CD14-positive monocyte (primary cell): ENCODE data around the gene LIMCH1. TPM values are rescaled to one million over a fixed set of nuclear protein-coding genes. Genes with fewer than 3 reads are reported as not detected.

Source experiments
- DNase-seq, 3 donors: peaks; one replicate each; pipeline ENCODE4 v3.0.0-alpha.2; 2011 to 2022
- H2AFZ ChIP-seq: 2 replicates; pipeline ENCODE4 v1.6.0; 2012; ENCODE audit warnings: mild to moderate bottlenecking, low read depth, low read length, inconsistent platforms; ENCODE audit not compliant: insufficient read depth, poor library complexity, severe bottlenecking
- H3K27ac ChIP-seq, 2 donors: 1 replicate in 1 of 2; 2 replicates in 1 of 2; pipeline ENCODE4 v1.5.1; 2012 to 2013; ENCODE audit warnings: low read length in 2 of 2, control low read depth in 1 of 2, inconsistent platforms in 1 of 2, low read depth in 1 of 2, mild to moderate bottlenecking in 1 of 2
- H3K27me3 ChIP-seq, 2 donors: one replicate each; pipeline versions ENCODE4 v1.6.0 to v1.6.1; 2011 to 2013; ENCODE audit warnings: low read length in 2 of 2; ENCODE audit not compliant: control insufficient read depth in 2 of 2, insufficient read depth in 2 of 2
- H3K36me3 ChIP-seq, 2 donors: replicated peaks in 1 of 2; 1 replicate in 1 of 2; 2 replicates in 1 of 2; pipeline versions ENCODE4 v1.5.1 to v1.6.1; 2012 to 2013; ENCODE audit warnings: low read length in 2 of 2, control low read depth in 1 of 2, inconsistent platforms in 1 of 2, mild to moderate bottlenecking in 1 of 2; ENCODE audit not compliant: insufficient read depth in 2 of 2, control insufficient read depth in 1 of 2
- H3K4me1 ChIP-seq, 2 donors: 1 replicate in 1 of 2; 2 replicates in 1 of 2; pipeline versions ENCODE4 v1.5.1 to v1.6.1; 2012 to 2013; ENCODE audit warnings: low read length in 2 of 2, control low read depth in 1 of 2, inconsistent platforms in 1 of 2, mild to moderate bottlenecking in 1 of 2, moderate library complexity in 1 of 2; ENCODE audit not compliant: insufficient read depth in 2 of 2, control insufficient read depth in 1 of 2
- H3K4me2 ChIP-seq: replicated peaks from 2 replicates; pipeline ENCODE3; 2012; ENCODE audit warnings: low read length, moderate library complexity, mild to moderate bottlenecking; ENCODE audit not compliant: poor library complexity, severe bottlenecking; ENCODE audit errors: extremely low read depth
- H3K4me3 ChIP-seq, 3 experiments: fragments of 200-600 bp in 1 of 3; sonication (generic) in 1 of 3; replicated peaks in 1 of 3; 1 replicate in 2 of 3; 2 replicates in 1 of 3; pipeline ENCODE4 v1.5.1; 2011 to 2013; ENCODE audit warnings: low read length in 3 of 3, mild to moderate bottlenecking in 3 of 3, control low read depth in 2 of 3, low read depth in 2 of 3, inconsistent platforms in 1 of 3, moderate library complexity in 1 of 3
- H3K79me2 ChIP-seq: 2 replicates; pipeline ENCODE4 v1.6.0; 2012; ENCODE audit warnings: mild to moderate bottlenecking, control low read depth, inconsistent platforms, low read length, moderate library complexity; ENCODE audit not compliant: insufficient read depth
- H3K9ac ChIP-seq: 2 replicates; pipeline ENCODE4 v1.6.0; 2017; ENCODE audit warnings: low read length, mild to moderate bottlenecking; ENCODE audit not compliant: insufficient read depth, poor library complexity, severe bottlenecking
- H3K9me3 ChIP-seq, 2 donors: replicated peaks in 1 of 2; 1 replicate in 1 of 2; 2 replicates in 1 of 2; pipeline versions ENCODE4 v1.5.1 to v1.6.1; 2012 to 2013; ENCODE audit warnings: low read length in 2 of 2, control low read depth in 1 of 2; ENCODE audit not compliant: control insufficient read depth in 1 of 2, insufficient read depth in 1 of 2
- H4K20me1 ChIP-seq: 2 replicates; pipeline ENCODE4 v1.6.0; 2012; ENCODE audit warnings: mild to moderate bottlenecking, low read length, control low read depth, moderate library complexity; ENCODE audit not compliant: insufficient read depth
- H3K27ac Mint-ChIP-seq, 7 donors: one replicate each; pipeline ENCODE4 v1.8.0; 2020; ENCODE audit warnings: mild to moderate bottlenecking in 7 of 7, mixed read lengths in 7 of 7, moderate library complexity in 6 of 7, inconsistent platforms in 2 of 7
- H3K27me3 Mint-ChIP-seq, 3 donors: one replicate each; pipeline ENCODE4 v1.8.0; 2021 to 2022; ENCODE audit warnings: low read depth in 3 of 3, mild to moderate bottlenecking in 3 of 3, mixed read lengths in 3 of 3, moderate library complexity in 3 of 3, inconsistent platforms in 1 of 3
- H3K36me3 Mint-ChIP-seq, 2 donors: one replicate each; pipeline ENCODE4 v1.8.0; 2020; ENCODE audit warnings: mixed read lengths in 2 of 2, inconsistent platforms in 1 of 2, mild to moderate bottlenecking in 1 of 2
- H3K4me1 Mint-ChIP-seq: one replicate; pipeline ENCODE4 v1.8.0; 2020; ENCODE audit warnings: mild to moderate bottlenecking, mixed read lengths
- H3K4me3 Mint-ChIP-seq, 2 donors: one replicate each; pipeline ENCODE4 v1.8.0; 2020; ENCODE audit warnings: mild to moderate bottlenecking in 2 of 2, mixed read lengths in 2 of 2, moderate library complexity in 1 of 2
- H3K9me3 Mint-ChIP-seq, 7 donors: one replicate each; pipeline ENCODE4 v1.8.0; 2020 to 2022; ENCODE audit warnings: mixed read lengths in 7 of 7, mild to moderate bottlenecking in 6 of 7, moderate library complexity in 6 of 7, inconsistent platforms in 2 of 7
- CTCF ChIP-seq: fragments of 200-600 bp; IDR thresholded peaks from one replicate; pipeline ENCODE4 v1.8.0; 2022; ENCODE audit warnings: antibody characterized with exemption, mild to moderate bottlenecking
- WGBS: methylation state at CpG from one replicate; pipeline ENCODE4 v1.1.5; 2013; ENCODE audit warnings: missing lambda C conversion rate; ENCODE audit not compliant: insufficient coverage; 5-methylcytosine and 5-hydroxymethylcytosine counted together
- intact Hi-C, 2 donors: fragments of 100-400 bp; cut with micrococcal nuclease; formaldehyde crosslinking; loops; one replicate each; pipeline versions ENCODE4 v1.15.0 to v1.15.1; 2023
- polyA plus RNA-seq, 3 donors: library from polyadenylated mRNA; depleted of rRNA in 1 of 3; unstranded in 2 of 3; stranded (reverse) in 1 of 3; fragments of 300-500 nt in 2 of 3; fragments of >200 nt in 1 of 3; fragmentation: Illumina TruSeq in 2 of 3; gene quantifications; 1 replicate in 2 of 3; 2 replicates in 1 of 3; pipeline ENCODE4 v1.2.3, GENCODE V29; 2012 to 2021

The LIMCH1 gene
- polyA plus RNA-seq, 3 donors: 0.25 to 0.64 (median 0.32) TPM

GRCh38 chr4:41658163-41658562, 120.2 kb downstream of the LIMCH1 start:
- H3K36me3 Mint-ChIP-seq: no peaks in the 10 kb centered on the region
- Histone ChIP-seq H2AFZ (no peak overlapping the region), H3K36me3 (no peaks in the 10 kb centered on the region), H3K9me3 (no peaks in the 10 kb centered on the region), H3K27me3 (no peaks in the 10 kb centered on the region), H3K27ac (no peak overlapping the region), H3K9ac (no peak overlapping the region), H3K4me1 (no peaks in the 10 kb centered on the region), H3K4me3 (no peak overlapping the region), H3K4me2 (no peak overlapping the region), H3K79me2 (no peaks in the 10 kb centered on the region), H4K20me1 (no peaks in the 10 kb centered on the region)
- WGBS: 100% methylated on average over 3 of the region's 4 CpGs
- no peak overlapping the region for H3K4me3 Mint-ChIP-seq
- H3K27ac Mint-ChIP-seq: no peak overlapping the region
- H3K9me3 Mint-ChIP-seq: no peaks in the 10 kb centered on the region
- no peak for TF ChIP-seq CTCF
- H3K4me1 Mint-ChIP-seq: no peaks in the 10 kb centered on the region
- intact Hi-C loops: loop anchor here in 1 of 2 donors (2.0 kb wide), 1 partner anchor 377 kb away; no protein-coding TSS in a partner anchor
- peaks cover 4 to 8% (median 7%) of the 10 kb centered on the region in 3 donors for H3K27me3 Mint-ChIP-seq
- no peak for DNase-seq

GRCh38 chr4:41660352-41660751, 122.4 kb downstream of the LIMCH1 start:
- Histone ChIP-seq H2AFZ (no peak overlapping the region), H3K27me3 (no peaks in the 10 kb centered on the region), H3K4me2 (no peak overlapping the region), H3K9me3 (no peaks in the 10 kb centered on the region), H3K4me1 (no peaks in the 10 kb centered on the region), H3K4me3 (no peak overlapping the region), H3K9ac (no peak overlapping the region), H3K36me3 (no peaks in the 10 kb centered on the region), H3K79me2 (no peaks in the 10 kb centered on the region), H4K20me1 (no peaks in the 10 kb centered on the region), H3K27ac (no peak overlapping the region)
- DNase-seq: no peak
- H3K9me3 Mint-ChIP-seq: no peaks in the 10 kb centered on the region
- 90% methylated on average over 3 of the region's 3 CpGs for WGBS
- no peak for TF ChIP-seq CTCF
- H3K36me3 Mint-ChIP-seq: no peaks in the 10 kb centered on the region
- peaks cover 4 to 9% (median 7%) of the 10 kb centered on the region in 3 donors for H3K27me3 Mint-ChIP-seq
- no peak overlapping the region for H3K27ac Mint-ChIP-seq
- peaks cover 3% of the 10 kb centered on the region for H3K4me1 Mint-ChIP-seq
- H3K4me3 Mint-ChIP-seq: no peak overlapping the region
- intact Hi-C loops: loop anchor here in 1 of 2 donors (2.0 kb wide), 1 partner anchor 380 kb away; no protein-coding TSS in a partner anchor
